ENCODE measurements around the gene RFC3. TPM values are rescaled to one million over a fixed set of nuclear protein-coding genes. Genes with fewer than 3 reads are reported as not detected.

Gene RFC3
- polyA plus RNA-seq, 4 donors = 1.8 to 14.5 (median 7.5) TPM

- no peaks in the 10 kb centered on the region for H3K9me3 ChIP-seq (ENCODE audit: control insufficient read depth in 2 of 2, insufficient read depth in 1 of 2, low read depth in 1 of 2, low read length in 1 of 2)
- H3K4me1 ChIP-seq (ENCODE audit: control insufficient read depth in 3 of 3, insufficient read depth in 2 of 3, low read depth in 1 of 3, low read length in 2 of 3) = peaks cover 0 to 11% (median 0%) of the 10 kb centered on the region in 3 donors
- FAIRE-seq (no peak), DNase-seq (no peak)
- H3K27ac ChIP-seq (ENCODE audit: low read depth in 1 of 3, low read length in 2 of 3) = peak overlapping the region in 1 of 3 donors; percentile 4
- no peaks in the 10 kb centered on the region for H3K27me3 ChIP-seq (ENCODE audit: control insufficient read depth in 3 of 3, insufficient read depth in 3 of 3, low read length in 3 of 3)
- H3K36me3 ChIP-seq (ENCODE audit: control insufficient read depth in 3 of 3, insufficient read depth in 2 of 3, low read depth in 1 of 3, low read length in 3 of 3) = peaks cover 0 to 11% (median 0%) of the 10 kb centered on the region in 3 donors
- no peak overlapping the region for H3K4me3 ChIP-seq (ENCODE audit: low read depth in 1 of 3, low read length in 3 of 3)
These were observed 27.8 kb downstream of the RFC3 start for GRCh38 chr13:33845572-33846302.

GRCh38 chr13:33846303-33847062 is 28.5 kb downstream of the RFC3 start:
- Histone ChIP-seq H3K27me3 (ENCODE audit: control insufficient read depth in 3 of 3, insufficient read depth in 3 of 3, low read length in 3 of 3) (no peaks in the 10 kb centered on the region), H3K27ac (ENCODE audit: low read depth in 1 of 3, low read length in 2 of 3) (peak overlapping the region in 1 of 3 donors; percentile 4), H3K9me3 (ENCODE audit: control insufficient read depth in 2 of 2, insufficient read depth in 1 of 2, low read depth in 1 of 2, low read length in 1 of 2) (no peaks in the 10 kb centered on the region), H3K36me3 (ENCODE audit: control insufficient read depth in 3 of 3, insufficient read depth in 2 of 3, low read depth in 1 of 3, low read length in 3 of 3) (peaks cover 0 to 11% (median 0%) of the 10 kb centered on the region in 3 donors), H3K4me3 (ENCODE audit: low read depth in 1 of 3, low read length in 3 of 3) (no peak overlapping the region), H3K4me1 (ENCODE audit: control insufficient read depth in 3 of 3, insufficient read depth in 2 of 3, low read depth in 1 of 3, low read length in 2 of 3) (peaks cover 0 to 9% (median 0%) of the 10 kb centered on the region in 3 donors)
- peak in 1 of 2 donors; percentile 12 for DNase-seq
- WGBS, 3 donors = 94 to 96% (median 95%) methylated on average over 10 of the region's 10 CpGs
- FAIRE-seq = no peak

- Histone ChIP-seq H3K27me3 (ENCODE audit: control insufficient read depth in 3 of 3, insufficient read depth in 3 of 3, low read length in 3 of 3) (no peaks in the 10 kb centered on the region), H3K27ac (ENCODE audit: low read depth in 1 of 3, low read length in 2 of 3) (no peak overlapping the region), H3K4me3 (ENCODE audit: low read depth in 1 of 3, low read length in 3 of 3) (no peak overlapping the region), H3K9me3 (ENCODE audit: control insufficient read depth in 2 of 2, insufficient read depth in 1 of 2, low read depth in 1 of 2, low read length in 1 of 2) (no peaks in the 10 kb centered on the region), H3K4me1 (ENCODE audit: control insufficient read depth in 3 of 3, insufficient read depth in 2 of 3, low read depth in 1 of 3, low read length in 2 of 3) (peaks cover 0 to 9% (median 0%) of the 10 kb centered on the region in 3 donors), H3K36me3 (ENCODE audit: control insufficient read depth in 3 of 3, insufficient read depth in 2 of 3, low read depth in 1 of 3, low read length in 3 of 3) (peaks cover 0 to 11% (median 0%) of the 10 kb centered on the region in 3 donors)
- FAIRE-seq (no peak), DNase-seq (no peak)
These were observed 31.3 kb downstream of the RFC3 start for GRCh38 chr13:33849211-33849610.

GRCh38 chr13:33855371-33855895 is 37.5 kb downstream of the RFC3 start:
- H3K27ac ChIP-seq (ENCODE audit: low read depth in 1 of 3, low read length in 2 of 3) = no peak overlapping the region
- no peaks in the 10 kb centered on the region for H3K27me3 ChIP-seq (ENCODE audit: control insufficient read depth in 3 of 3, insufficient read depth in 3 of 3, low read length in 3 of 3)
- DNase-seq (no peak), FAIRE-seq (no peak)
- H3K4me3 ChIP-seq (ENCODE audit: low read depth in 1 of 3, low read length in 3 of 3) = no peak overlapping the region
- no peaks in the 10 kb centered on the region for H3K4me1 ChIP-seq (ENCODE audit: control insufficient read depth in 3 of 3, insufficient read depth in 2 of 3, low read depth in 1 of 3, low read length in 2 of 3)
- 90 to 95% (median 93%) methylated on average over 3 of the region's 3 CpGs for WGBS, 3 donors
- no peaks in the 10 kb centered on the region for H3K9me3 ChIP-seq (ENCODE audit: control insufficient read depth in 2 of 2, insufficient read depth in 1 of 2, low read depth in 1 of 2, low read length in 1 of 2)
- no peaks in the 10 kb centered on the region for H3K36me3 ChIP-seq (ENCODE audit: control insufficient read depth in 3 of 3, insufficient read depth in 2 of 3, low read depth in 1 of 3, low read length in 3 of 3)

- H3K27me3 ChIP-seq (ENCODE audit: control insufficient read depth in 3 of 3, insufficient read depth in 3 of 3, low read length in 3 of 3) = no peaks in the 10 kb centered on the region
- H3K9me3 ChIP-seq (ENCODE audit: control insufficient read depth in 2 of 2, insufficient read depth in 1 of 2, low read depth in 1 of 2, low read length in 1 of 2) = no peaks in the 10 kb centered on the region
- no peak overlapping the region for H3K4me3 ChIP-seq (ENCODE audit: low read depth in 1 of 3, low read length in 3 of 3)
- WGBS, 3 donors = 88 to 98% (median 94%) methylated on average over 1 of the region's 1 CpG
- H3K4me1 ChIP-seq (ENCODE audit: control insufficient read depth in 3 of 3, insufficient read depth in 2 of 3, low read depth in 1 of 3, low read length in 2 of 3) = no peaks in the 10 kb centered on the region
- FAIRE-seq = no peak
- H3K36me3 ChIP-seq (ENCODE audit: control insufficient read depth in 3 of 3, insufficient read depth in 2 of 3, low read depth in 1 of 3, low read length in 3 of 3) = no peaks in the 10 kb centered on the region
- DNase-seq = no peak
- H3K27ac ChIP-seq (ENCODE audit: low read depth in 1 of 3, low read length in 2 of 3) = no peak overlapping the region
These were observed 41.8 kb downstream of the RFC3 start for GRCh38 chr13:33859691-33860303.

- no peaks in the 10 kb centered on the region for H3K4me1 ChIP-seq (ENCODE audit: control insufficient read depth in 3 of 3, insufficient read depth in 2 of 3, low read depth in 1 of 3, low read length in 2 of 3)
- no peaks in the 10 kb centered on the region for H3K9me3 ChIP-seq (ENCODE audit: control insufficient read depth in 2 of 2, insufficient read depth in 1 of 2, low read depth in 1 of 2, low read length in 1 of 2)
- DNase-seq = no peak
- no peak overlapping the region for H3K27ac ChIP-seq (ENCODE audit: low read depth in 1 of 3, low read length in 2 of 3)
- no peaks in the 10 kb centered on the region for H3K36me3 ChIP-seq (ENCODE audit: control insufficient read depth in 3 of 3, insufficient read depth in 2 of 3, low read depth in 1 of 3, low read length in 3 of 3)
- WGBS, 3 donors = 86 to 93% (median 93%) methylated on average over 9 of the region's 9 CpGs
- no peak overlapping the region for H3K4me3 ChIP-seq (ENCODE audit: low read depth in 1 of 3, low read length in 3 of 3)
- H3K27me3 ChIP-seq (ENCODE audit: control insufficient read depth in 3 of 3, insufficient read depth in 3 of 3, low read length in 3 of 3) = no peaks in the 10 kb centered on the region
- no peak for FAIRE-seq
These were observed 42.6 kb downstream of the RFC3 start for GRCh38 chr13:33860526-33860925.

GRCh38 chr13:33862016-33862415 is 44.1 kb downstream of the RFC3 start:
- no peak overlapping the region for H3K27ac ChIP-seq (ENCODE audit: low read depth in 1 of 3, low read length in 2 of 3)
- H3K4me3 ChIP-seq (ENCODE audit: low read depth in 1 of 3, low read length in 3 of 3) = no peak overlapping the region
- no peaks in the 10 kb centered on the region for H3K4me1 ChIP-seq (ENCODE audit: control insufficient read depth in 3 of 3, insufficient read depth in 2 of 3, low read depth in 1 of 3, low read length in 2 of 3)
- 80 to 89% (median 87%) methylated on average over 5 of the region's 5 CpGs for WGBS, 3 donors
- DNase-seq (no peak), FAIRE-seq (no peak)
- no peaks in the 10 kb centered on the region for H3K9me3 ChIP-seq (ENCODE audit: control insufficient read depth in 2 of 2, insufficient read depth in 1 of 2, low read depth in 1 of 2, low read length in 1 of 2)
- H3K27me3 ChIP-seq (ENCODE audit: control insufficient read depth in 3 of 3, insufficient read depth in 3 of 3, low read length in 3 of 3) = no peaks in the 10 kb centered on the region
- H3K36me3 ChIP-seq (ENCODE audit: control insufficient read depth in 3 of 3, insufficient read depth in 2 of 3, low read depth in 1 of 3, low read length in 3 of 3) = no peaks in the 10 kb centered on the region

- Histone ChIP-seq H3K27ac (ENCODE audit: low read depth in 1 of 3, low read length in 2 of 3) (no peak overlapping the region), H3K36me3 (ENCODE audit: control insufficient read depth in 3 of 3, insufficient read depth in 2 of 3, low read depth in 1 of 3, low read length in 3 of 3) (no peaks in the 10 kb centered on the region), H3K4me3 (ENCODE audit: low read depth in 1 of 3, low read length in 3 of 3) (no peak overlapping the region), H3K27me3 (ENCODE audit: control insufficient read depth in 3 of 3, insufficient read depth in 3 of 3, low read length in 3 of 3) (no peaks in the 10 kb centered on the region), H3K9me3 (ENCODE audit: control insufficient read depth in 2 of 2, insufficient read depth in 1 of 2, low read depth in 1 of 2, low read length in 1 of 2) (peaks cover 0 to 2% of the 10 kb centered on the region in 2 donors), H3K4me1 (ENCODE audit: control insufficient read depth in 3 of 3, insufficient read depth in 2 of 3, low read depth in 1 of 3, low read length in 2 of 3) (no peaks in the 10 kb centered on the region)
- DNase-seq (no peak), FAIRE-seq (no peak)
- WGBS, 3 donors = 64 to 66% (median 65%) methylated on average over 3 of the region's 3 CpGs
These were observed 45.3 kb downstream of the RFC3 start for GRCh38 chr13:33863188-33863789.
